Testis (tissue), 2 donors: ENCODE results near the gene ISL1.

Experiments
- POLR2A ChIP-seq: fragments of 450-650 bp; IDR thresholded peaks from one replicate; pipeline ENCODE4 v1.6.1; 2017; ENCODE audit warnings: antibody characterized with exemption, mild to moderate bottlenecking, moderate library complexity
- TF ChIP-seq, protein P1 (sequence below), 3 experiments: fragments of 450-650 bp in 2 of 3; fragments of 200-600 bp in 1 of 3; sonication (generic) in 1 of 3; IDR thresholded peaks; one replicate each; pipeline ENCODE4 v1.5.1; 2016 to 2019; ENCODE audit warnings: antibody characterized with exemption in 3 of 3, mild to moderate bottlenecking in 2 of 3, moderate library complexity in 1 of 3

DNA sequence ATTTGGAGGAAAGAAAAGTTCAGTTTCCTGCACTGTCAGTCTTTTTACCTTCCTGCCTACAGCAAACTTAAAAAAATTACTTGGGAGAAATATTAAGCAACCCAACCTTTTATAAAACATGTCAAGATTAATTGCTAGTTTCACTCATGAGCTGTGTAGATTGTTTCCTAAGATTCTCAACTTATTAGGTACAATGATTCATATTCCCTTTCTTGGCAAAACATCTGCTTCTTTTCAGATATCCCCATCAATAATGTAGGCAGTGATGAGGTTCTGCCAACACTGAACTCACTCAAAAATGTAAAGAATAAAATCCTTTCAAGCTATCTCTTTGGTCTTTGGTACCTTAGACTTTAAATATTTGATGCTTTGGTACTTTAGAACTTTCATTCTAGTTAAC lies 56.0 kb downstream of the ISL1 start:
- TF ChIP-seq, protein P1, sequence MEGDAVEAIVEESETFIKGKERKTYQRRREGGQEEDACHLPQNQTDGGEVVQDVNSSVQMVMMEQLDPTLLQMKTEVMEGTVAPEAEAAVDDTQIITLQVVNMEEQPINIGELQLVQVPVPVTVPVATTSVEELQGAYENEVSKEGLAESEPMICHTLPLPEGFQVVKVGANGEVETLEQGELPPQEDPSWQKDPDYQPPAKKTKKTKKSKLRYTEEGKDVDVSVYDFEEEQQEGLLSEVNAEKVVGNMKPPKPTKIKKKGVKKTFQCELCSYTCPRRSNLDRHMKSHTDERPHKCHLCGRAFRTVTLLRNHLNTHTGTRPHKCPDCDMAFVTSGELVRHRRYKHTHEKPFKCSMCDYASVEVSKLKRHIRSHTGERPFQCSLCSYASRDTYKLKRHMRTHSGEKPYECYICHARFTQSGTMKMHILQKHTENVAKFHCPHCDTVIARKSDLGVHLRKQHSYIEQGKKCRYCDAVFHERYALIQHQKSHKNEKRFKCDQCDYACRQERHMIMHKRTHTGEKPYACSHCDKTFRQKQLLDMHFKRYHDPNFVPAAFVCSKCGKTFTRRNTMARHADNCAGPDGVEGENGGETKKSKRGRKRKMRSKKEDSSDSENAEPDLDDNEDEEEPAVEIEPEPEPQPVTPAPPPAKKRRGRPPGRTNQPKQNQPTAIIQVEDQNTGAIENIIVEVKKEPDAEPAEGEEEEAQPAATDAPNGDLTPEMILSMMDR (IDR thresholded peaks at IDR 0.05) = no peak
- no peak for TF ChIP-seq POLR2A
